Measurements from ENCODE around the gene SARS2. TPM values are rescaled to one million over a fixed set of nuclear protein-coding genes. Genes with fewer than 3 reads are reported as not detected.
"Not testable (repeated sequence)": the region's sequence is repeated elsewhere in the genome, so short reads cannot be mapped to it uniquely, and the experiment has no call there.

The SARS2 gene
- total RNA-seq, 1 donor, result 6.4 TPM

DNA sequence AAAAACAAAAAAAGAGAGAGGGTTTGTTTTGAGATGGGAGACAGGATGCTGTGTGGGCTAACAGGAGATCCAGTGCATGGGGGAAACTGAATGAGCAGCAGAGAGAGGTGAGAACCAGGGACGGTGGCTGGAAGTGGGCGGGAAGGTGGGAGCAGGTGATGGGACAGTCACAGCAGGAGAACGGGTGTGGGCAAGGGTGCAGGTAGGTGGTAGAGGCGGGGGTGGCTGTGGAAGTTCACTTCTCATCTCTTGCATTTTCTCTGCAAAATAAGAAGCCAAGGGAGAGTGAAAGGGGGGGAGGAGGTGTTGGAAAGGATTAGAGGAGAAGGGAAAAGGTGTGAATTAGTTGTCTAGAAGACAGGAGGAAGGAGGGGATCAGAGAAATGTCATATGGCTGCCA, 23.1 kb upstream of the SARS2 start:
- no peak overlapping the region for H3K4me3 ChIP-seq (ENCODE audit: low read length)
- H3K9me3 ChIP-seq (ENCODE audit: low read depth, low read length), result no peaks in the 10 kb centered on the region
- H3K4me1 ChIP-seq (ENCODE audit: insufficient read depth, low read length), result peaks cover 8% of the 10 kb centered on the region
- H3K27me3 ChIP-seq (ENCODE audit: insufficient read depth, low read length), result peaks cover 7% of the 10 kb centered on the region

DNA sequence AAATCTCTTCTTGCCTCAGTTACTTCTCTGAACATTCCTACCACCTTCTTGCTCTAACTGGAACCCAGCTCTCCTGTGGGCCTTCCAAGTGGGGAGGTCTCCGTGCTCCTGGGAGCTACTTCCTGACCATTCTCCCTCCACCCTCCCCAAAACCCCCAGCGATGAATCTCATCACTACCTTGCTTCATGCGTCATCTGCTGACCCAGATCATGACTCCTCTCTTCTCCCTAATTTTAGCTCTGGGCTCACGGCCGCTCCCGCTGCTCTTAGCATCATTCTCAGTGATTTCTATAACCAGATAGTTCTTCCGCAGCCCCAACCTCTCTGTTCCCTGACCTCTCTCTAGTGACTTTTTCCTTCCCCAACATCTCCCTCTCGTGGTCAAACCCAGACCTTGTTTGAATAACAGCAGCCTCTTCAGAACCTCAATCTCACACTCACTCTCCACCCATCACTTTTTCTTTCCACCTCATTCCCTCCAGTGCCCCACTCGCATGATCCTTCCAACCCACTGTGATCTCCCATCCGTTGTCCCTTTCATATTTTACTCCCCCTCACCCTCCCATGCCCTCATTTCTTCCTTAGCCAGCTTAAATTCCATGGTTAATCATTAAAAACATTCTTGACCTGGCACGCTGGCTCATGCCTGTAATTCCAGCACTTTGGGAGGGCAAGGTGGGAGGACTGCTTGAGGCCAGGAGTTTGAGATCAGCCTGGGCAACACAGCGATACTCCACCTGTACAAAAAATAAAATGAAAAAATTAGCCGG, 22.0 kb upstream of the SARS2 start:
- Histone ChIP-seq H3K27me3 (ENCODE audit: insufficient read depth, low read length) (peaks cover 7% of the 10 kb centered on the region), H3K4me1 (ENCODE audit: insufficient read depth, low read length) (peaks cover 8% of the 10 kb centered on the region)

DNA sequence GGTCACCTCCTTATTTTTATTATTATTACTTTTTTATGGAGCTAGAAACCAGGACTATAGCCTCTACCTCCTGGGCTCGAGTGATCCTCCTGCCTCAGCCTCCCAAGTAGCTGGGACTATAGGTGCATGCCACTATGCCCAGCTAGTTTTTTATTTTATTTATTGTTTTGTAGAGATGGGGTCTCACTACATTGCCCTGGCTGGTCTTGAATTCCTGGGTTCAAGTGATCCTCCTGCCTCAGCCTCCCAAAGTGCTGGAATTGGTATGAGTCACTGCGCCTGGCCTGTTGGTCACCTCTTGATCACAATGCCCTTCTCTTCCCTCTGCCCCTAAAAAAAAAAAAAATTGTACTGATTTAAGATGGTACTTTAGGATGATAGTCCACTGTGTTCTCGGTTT, 20.6 kb upstream of the SARS2 start:
- no peaks in the 10 kb centered on the region for H3K9me3 ChIP-seq (ENCODE audit: low read depth, low read length)
- no peak overlapping the region for H3K4me3 ChIP-seq (ENCODE audit: low read length)
- H3K27me3 ChIP-seq (ENCODE audit: insufficient read depth, low read length), result peaks cover 7% of the 10 kb centered on the region
- peaks cover 8% of the 10 kb centered on the region for H3K4me1 ChIP-seq (ENCODE audit: insufficient read depth, low read length)

More for the DNA sequence above, 22.0 kb upstream of the SARS2 start:
- no peaks in the 10 kb centered on the region for H3K9me3 ChIP-seq (ENCODE audit: low read depth, low read length)
- H3K4me3 ChIP-seq (ENCODE audit: low read length), result no peak overlapping the region

DNA sequence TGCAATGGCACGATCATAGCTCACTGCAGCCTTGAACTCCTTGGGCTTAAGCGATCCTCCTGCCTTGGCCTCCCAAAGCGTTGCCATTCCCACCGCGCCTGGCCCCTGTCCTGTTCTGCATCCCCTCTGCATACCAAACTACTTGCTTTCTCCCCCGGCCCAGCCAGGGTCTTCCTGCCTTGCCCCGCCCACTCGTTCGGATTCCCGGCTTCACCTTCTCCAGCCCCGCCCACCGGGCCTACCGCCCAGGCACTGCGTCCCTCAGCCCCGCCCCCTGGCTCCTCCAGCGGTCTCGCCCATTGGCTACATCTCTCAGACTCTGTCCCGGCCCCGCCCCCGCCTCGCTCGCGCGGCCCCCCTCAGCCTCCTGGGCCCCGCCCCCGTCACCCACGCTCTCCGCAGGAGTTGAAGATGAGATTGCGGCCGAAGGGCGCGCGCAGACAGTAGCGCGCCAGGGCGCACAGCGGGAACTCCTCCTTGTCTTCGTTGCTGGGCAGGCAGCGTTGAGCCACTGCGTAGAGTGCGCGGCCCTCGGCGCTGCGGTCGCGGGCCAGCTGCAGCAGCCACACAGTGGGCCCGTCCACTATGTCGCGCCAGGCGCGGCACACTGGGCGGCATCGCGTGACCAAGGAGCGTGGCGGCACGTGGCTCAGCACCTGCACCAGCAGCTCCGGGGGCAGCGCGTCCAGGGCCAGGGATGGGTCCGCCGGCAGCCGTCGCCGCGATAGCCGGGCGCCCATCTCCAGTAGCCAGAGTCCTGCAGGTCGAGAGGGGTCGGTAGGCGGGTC, 19.2 kb upstream of the SARS2 start:
- H3K9me3 ChIP-seq (ENCODE audit: low read depth, low read length), result no peaks in the 10 kb centered on the region
- no peak overlapping the region for H3K4me3 ChIP-seq (ENCODE audit: low read length)
- H3K27me3 ChIP-seq (ENCODE audit: insufficient read depth, low read length), result peaks cover 7% of the 10 kb centered on the region
- peaks cover 8% of the 10 kb centered on the region for H3K4me1 ChIP-seq (ENCODE audit: insufficient read depth, low read length)

DNA sequence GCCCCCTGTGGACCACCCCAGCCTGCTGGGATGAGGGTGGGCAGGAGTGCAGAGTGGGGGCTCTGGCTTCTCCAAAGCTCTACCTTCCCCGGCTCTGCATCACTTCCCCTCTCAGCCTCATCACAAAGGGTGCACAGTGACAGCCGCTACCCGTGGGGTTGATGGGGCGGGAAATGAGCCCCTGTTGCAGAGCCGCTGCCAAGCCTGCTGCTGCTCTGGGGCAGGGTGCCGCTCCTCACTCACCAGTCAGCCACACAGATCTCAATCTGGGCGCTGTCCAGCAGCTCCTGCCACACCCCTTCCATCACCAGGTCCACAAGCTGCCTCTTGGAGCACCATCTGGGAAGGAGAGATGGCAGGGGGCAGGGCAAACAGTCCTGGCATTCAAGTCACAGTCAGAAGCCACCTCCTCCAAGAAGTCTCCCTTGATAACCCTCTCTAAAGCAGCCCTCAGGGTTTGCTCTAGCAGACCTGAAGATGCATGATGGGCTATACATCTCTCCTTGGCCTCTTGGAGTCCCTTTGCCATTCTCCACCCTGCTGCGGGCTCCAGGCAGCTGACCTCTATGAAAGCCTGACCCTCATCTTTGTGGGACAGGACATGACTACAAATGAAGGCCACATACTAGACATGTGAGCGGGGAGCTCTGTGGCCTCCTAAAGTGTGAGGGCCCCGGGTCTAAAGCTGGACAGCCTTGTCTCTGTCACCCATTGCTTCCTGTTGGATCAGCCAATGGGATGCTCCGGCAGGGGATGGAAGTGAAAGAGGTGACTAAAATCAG, 15.9 kb upstream of the SARS2 start:
- Histone ChIP-seq H3K4me3 (ENCODE audit: low read length) (no peak overlapping the region), H3K9me3 (ENCODE audit: low read depth, low read length) (no peaks in the 10 kb centered on the region), H3K4me1 (ENCODE audit: insufficient read depth, low read length) (peaks cover 8% of the 10 kb centered on the region), H3K27me3 (ENCODE audit: insufficient read depth, low read length) (peaks cover 7% of the 10 kb centered on the region)

DNA sequence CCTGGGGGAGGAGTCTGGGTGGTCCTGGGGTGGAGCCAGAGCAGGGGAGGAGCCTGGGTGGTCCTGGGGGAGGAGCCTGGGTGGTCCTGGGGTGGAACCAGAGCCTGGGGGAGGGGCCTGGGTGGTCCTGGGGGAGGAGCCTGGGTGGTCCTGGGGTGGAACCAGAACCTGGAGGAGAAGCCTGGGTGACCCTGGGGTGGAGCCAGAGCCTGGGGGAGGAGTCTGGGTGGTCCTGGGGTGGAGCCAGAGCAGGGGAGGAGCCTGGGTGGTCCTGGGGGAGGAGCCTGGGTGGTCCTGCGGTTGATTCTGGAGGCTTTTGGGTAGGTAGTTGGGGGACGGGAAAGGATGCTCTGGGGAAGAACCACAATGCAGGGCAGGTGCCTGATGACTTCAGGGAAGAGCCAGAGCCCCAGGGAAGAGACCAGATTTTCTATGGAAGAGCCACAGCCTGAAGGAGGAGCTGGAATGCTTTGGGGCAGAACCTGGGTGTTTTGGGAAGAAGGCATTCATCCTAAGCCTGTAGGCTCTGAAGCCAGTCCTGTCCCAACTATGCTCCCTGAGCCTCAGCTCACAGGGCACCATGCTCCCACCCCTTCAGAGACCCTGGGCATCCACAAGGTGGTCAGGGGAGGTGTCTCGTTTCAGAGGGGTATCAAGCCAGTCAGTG, 15.1 kb upstream of the SARS2 start:
- peaks cover 8% of the 10 kb centered on the region for H3K4me1 ChIP-seq (ENCODE audit: insufficient read depth, low read length)
- H3K9me3 ChIP-seq (ENCODE audit: low read depth, low read length), result no peaks in the 10 kb centered on the region
- no peak overlapping the region for H3K4me3 ChIP-seq (ENCODE audit: low read length)
- H3K27me3 ChIP-seq (ENCODE audit: insufficient read depth, low read length), result peaks cover 7% of the 10 kb centered on the region

DNA sequence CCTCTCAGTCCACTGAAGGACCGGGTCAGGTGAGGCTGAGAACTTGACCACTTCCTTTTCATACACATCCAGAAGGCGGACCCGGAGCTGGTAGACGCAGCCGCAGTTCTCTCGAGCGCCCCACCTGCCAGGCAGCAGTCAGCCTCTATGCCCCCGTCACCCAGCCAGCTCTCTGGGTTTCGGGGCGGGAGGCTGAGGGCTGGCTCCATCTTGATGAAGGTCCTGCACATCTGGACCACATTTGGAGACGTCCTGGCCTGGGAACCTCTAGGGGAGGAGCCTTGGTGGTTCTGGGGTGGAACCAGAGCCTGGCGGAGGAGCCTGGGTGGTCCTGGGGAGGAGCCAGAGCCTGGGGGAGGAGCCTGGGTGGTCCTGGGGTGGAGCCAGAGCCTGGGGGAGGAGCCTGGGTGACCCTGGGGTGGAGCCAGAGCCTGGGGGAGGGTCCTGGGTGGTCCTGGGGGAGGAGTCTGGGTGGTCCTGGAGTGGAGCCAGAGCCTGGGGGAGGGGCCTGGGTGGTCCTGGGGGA, 14.5 kb upstream of the SARS2 start:
- H3K9me3 ChIP-seq (ENCODE audit: low read depth, low read length), result no peaks in the 10 kb centered on the region
- H3K4me3 ChIP-seq (ENCODE audit: low read length), result no peak overlapping the region
- peaks cover 3% of the 10 kb centered on the region for H3K4me1 ChIP-seq (ENCODE audit: insufficient read depth, low read length)
- H3K27me3 ChIP-seq (ENCODE audit: insufficient read depth, low read length), result peaks cover 2% of the 10 kb centered on the region

DNA sequence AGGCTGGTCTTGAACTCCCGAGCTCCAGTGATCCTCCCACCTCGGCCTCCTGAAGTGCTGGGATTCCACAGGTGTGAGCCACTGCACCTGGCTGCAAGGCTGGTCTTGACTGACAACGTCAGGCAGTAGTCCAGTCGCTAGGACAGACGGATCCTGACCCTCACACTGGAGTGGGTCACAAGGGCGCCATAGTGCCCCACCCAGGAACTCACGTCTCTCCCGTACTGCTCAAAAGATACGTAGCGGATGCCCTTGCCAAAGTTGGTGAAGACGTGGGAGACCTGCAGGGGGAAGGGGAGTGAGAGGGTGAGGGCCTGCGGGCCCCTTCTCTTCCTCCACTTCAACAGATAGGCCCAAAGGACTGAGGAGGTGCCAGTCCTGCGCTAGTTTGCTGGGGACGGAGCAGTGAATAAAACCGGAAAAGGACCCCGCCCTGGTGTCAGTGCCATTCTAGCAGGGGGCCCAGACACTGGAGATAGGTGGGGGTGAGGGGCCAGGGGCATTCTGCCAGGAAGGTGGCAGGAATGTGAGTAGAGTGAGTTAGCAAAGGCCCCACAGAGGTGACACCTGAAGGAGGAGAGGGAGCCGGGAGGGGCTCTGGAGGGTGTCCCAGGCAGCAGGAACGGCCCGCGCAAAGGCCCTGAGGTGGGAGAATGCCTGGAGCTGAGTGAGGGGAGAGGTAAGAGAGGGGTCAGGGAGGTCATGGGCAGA, 12.1 kb upstream of the SARS2 start:
- H3K27me3 ChIP-seq (ENCODE audit: insufficient read depth, low read length), result no peaks in the 10 kb centered on the region
- no peaks in the 10 kb centered on the region for H3K4me1 ChIP-seq (ENCODE audit: insufficient read depth, low read length)

DNA sequence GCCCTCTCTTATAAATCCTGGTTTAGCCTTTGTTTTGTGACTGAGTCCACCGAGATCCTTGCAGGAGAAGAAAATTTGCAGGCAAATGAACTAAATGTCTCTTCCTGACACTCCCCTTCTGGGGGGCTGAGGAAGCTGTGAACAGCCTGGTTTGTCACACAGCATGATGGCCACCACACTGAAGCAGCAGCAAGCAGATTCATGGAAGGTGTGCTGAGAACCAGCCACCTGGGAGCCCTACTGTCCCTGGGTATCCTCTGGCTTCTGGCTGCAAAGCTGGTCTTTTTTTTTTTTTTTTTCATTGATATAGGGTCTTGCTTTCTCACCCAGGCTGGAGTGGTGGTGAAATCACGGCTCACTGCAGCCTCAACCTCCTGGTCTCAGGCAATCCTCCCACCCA, 11.4 kb upstream of the SARS2 start:
- H3K4me3 ChIP-seq (ENCODE audit: low read length), result no peak overlapping the region
- H3K4me1 ChIP-seq (ENCODE audit: insufficient read depth, low read length), result no peaks in the 10 kb centered on the region
- H3K27me3 ChIP-seq (ENCODE audit: insufficient read depth, low read length), result no peaks in the 10 kb centered on the region
- no peaks in the 10 kb centered on the region for H3K9me3 ChIP-seq (ENCODE audit: low read depth, low read length)

More for the DNA sequence above, 12.1 kb upstream of the SARS2 start:
- H3K4me3 ChIP-seq (ENCODE audit: low read length), result no peak overlapping the region
- H3K9me3 ChIP-seq (ENCODE audit: low read depth, low read length), result no peaks in the 10 kb centered on the region

DNA sequence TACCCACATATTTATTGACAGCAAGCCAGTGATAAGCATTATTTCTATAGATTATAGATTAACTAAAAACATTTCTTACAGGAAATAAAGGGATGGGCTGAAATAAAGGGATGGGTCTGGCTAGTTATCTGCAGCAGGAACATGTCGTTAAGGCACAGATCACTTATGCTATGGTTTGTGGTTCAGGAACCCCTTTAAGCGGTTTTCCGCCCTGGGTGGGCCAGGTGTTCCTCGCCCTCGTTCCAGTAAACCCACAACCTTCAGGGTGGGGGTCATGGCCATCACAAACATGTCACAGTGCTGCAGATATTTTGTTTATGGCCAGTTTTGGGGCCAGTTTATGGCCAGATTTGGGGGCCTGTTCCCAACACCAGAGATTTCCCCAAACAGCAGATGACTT, 10.9 kb upstream of the SARS2 start:
- H3K9me3 ChIP-seq (ENCODE audit: low read depth, low read length); H3K4me3 ChIP-seq (ENCODE audit: low read length); H3K4me1 ChIP-seq (ENCODE audit: insufficient read depth, low read length); H3K27me3 ChIP-seq (ENCODE audit: insufficient read depth, low read length): not testable (repeated sequence)

DNA sequence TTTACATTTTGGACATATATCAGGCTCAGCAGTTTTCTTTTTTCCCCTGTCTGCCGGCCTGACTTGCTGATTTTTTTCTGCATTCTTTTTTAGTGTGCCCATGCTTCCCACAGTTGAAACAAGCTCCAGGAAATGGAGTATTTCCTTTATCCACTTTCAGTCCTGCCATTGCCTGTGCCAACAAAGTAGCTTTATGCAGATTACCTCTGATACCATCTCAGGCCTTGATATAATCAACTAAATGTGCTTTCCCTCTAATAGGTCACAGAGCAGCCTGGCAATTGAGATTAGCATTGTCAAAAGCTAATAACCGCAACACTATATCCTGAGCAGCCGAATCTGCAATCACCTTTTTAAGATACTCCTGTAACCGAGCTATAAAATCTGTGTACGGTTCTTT, 9.4 kb upstream of the SARS2 start:
- H3K9me3 ChIP-seq (ENCODE audit: low read depth, low read length), result no peaks in the 10 kb centered on the region
- no peak overlapping the region for H3K4me3 ChIP-seq (ENCODE audit: low read length)
- no peaks in the 10 kb centered on the region for H3K4me1 ChIP-seq (ENCODE audit: insufficient read depth, low read length)
- H3K27me3 ChIP-seq (ENCODE audit: insufficient read depth, low read length), result no peaks in the 10 kb centered on the region

DNA sequence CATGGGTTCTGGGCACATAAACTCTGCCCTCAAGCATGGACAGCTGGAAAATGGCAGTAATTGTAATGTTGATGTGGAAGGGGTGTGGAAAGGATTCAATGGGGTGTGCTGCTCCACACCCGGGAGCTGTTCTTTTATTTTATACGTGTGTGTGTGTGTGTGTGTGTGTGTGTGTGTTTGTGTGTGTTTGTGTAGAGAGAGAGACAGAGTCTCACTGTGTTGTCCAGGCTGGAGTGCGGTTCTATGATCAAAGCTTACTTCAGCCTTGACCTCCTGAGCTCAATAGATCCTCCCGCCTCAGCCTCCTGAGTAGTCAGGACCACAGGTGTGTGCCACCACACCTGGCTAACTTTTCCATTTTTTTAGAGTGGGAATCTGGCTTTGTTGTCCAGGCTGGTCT, 3.0 kb upstream of the SARS2 start:
- peaks cover 31% of the 10 kb centered on the region for H3K4me1 ChIP-seq (ENCODE audit: insufficient read depth, low read length)
- H3K9me3 ChIP-seq (ENCODE audit: low read depth, low read length), result no peaks in the 10 kb centered on the region
- no peaks in the 10 kb centered on the region for H3K27me3 ChIP-seq (ENCODE audit: insufficient read depth, low read length)
- H3K4me3 ChIP-seq (ENCODE audit: low read length), result no peak overlapping the region

DNA sequence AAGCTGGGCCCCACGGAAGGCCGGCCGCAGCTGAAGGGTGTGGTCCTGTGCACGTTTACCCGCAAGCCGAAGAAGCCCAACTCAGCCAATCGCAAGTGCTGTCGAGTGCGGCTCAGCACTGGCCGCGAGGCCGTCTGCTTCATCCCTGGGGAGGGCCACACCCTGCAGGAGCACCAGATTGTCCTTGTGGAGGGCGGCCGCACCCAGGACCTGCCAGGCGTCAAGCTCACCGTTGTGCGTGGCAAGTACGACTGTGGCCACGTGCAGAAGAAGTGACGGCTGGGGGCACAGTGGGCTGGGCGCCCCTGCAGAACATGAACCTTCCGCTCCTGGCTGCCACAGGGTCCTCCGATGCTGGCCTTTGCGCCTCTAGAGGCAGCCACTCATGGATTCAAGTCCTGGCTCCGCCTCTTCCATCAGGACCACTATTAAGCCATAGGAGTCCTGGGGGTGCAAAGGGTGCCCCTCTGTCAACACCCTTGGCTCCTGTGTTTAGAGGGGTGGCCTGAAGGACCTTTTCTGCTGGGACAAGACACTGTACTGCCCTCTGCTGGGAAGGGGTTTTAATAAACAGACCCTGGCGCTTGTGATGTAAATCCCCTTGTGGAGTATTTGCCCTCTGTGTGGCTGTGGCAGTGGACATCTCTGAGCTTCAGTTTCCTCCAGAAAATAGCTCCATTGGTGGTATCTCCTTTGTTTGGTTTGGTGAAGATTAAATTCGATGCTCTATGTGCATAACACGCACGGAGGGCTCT, 2.0 kb upstream of the SARS2 start:
- Histone ChIP-seq H3K27me3 (ENCODE audit: insufficient read depth, low read length) (no peaks in the 10 kb centered on the region), H3K4me3 (ENCODE audit: low read length) (no peak overlapping the region), H3K9me3 (ENCODE audit: low read depth, low read length) (no peaks in the 10 kb centered on the region), H3K4me1 (ENCODE audit: insufficient read depth, low read length) (peaks cover 37% of the 10 kb centered on the region)

DNA sequence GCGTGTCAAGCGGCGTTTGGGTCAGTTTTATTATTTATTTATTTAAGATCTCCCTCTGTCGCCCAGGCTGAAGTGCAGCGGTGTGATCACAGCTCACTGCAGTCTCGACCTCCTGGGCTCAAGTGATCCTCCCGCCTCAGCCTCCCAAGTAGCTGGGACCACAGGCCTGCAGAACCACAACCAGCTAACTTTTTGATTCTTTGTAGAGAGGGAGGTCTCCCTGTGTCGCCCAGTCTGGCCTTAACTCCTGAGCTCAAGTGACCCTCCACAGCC, 894 bp upstream of the SARS2 start:
- Histone ChIP-seq H3K4me3 (ENCODE audit: low read length) (peak overlapping the region; percentile 73), H3K9me3 (ENCODE audit: low read depth, low read length) (no peaks in the 10 kb centered on the region), H3K27me3 (ENCODE audit: insufficient read depth, low read length) (no peaks in the 10 kb centered on the region), H3K4me1 (ENCODE audit: insufficient read depth, low read length) (peaks cover 38% of the 10 kb centered on the region)
